Measurements from ENCODE around the gene JARID2. TPM values are rescaled to one million over a fixed set of nuclear protein-coding genes. Genes with fewer than 3 reads are reported as not detected.
A peak's percentile ranks its signal among the peaks of the same experiment; 100 is the strongest.

Gene JARID2
- total and polyA plus RNA-seq, 10 of the 15 experiments (the other 5 are each of a cell fraction or from before 2014, with no cell fraction given), result 4.2 to 21.6 (median 11.7) TPM

DNA sequence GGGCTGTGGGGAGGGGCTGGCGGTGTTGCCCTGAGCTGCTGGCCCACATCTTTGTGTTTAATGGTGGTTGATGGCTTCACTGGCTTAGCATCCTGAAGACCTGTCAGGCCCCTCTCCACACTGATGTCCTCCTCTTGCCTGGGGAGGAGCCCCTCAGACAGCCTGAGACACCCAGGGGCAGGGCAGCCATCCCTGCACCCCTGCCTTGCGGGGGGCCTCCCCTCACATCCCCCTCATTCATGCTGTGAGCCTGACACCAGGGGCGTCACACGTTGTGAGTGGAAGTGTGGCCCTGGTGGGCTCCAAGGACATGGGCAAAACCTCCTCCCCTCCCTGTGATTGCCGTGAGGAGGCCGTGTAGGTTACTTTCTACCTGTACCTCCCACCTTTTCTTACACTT lies 264.3 kb downstream of the JARID2 start:
- ChIA-PET RAD21 (ENCODE audit: unreplicated experiment) (no interaction called here), SMC1A (ENCODE audit: uncharacterized antibody, unreplicated experiment) (no interaction called here), POLR2A (no interaction called here), CTCF (no interaction called here)
- in situ Hi-C loops (cut with MboI), result no loop called here
- ATAC-seq (no peak), FAIRE-seq (no peak), DNase-seq (ENCODE audit: low read depth, low spot score) (no peak)
- Histone ChIP-seq H2AFZ (ENCODE audit: control insufficient read depth, low read depth, low read length) (no peak overlapping the region), H3K4me2 (ENCODE audit: control insufficient read depth, insufficient read depth) (no peak overlapping the region), H3K27ac (ENCODE audit: control insufficient read depth, insufficient read depth) (no peak overlapping the region), H3K4me3 (no peak overlapping the region), H3K9me3 (replicated peaks; ENCODE audit: control insufficient read depth, insufficient read depth, low read length) (no peaks in the 10 kb centered on the region), H3K27me3 (replicated peaks in 1 of 2; ENCODE audit: control insufficient read depth in 2 of 2, insufficient read depth in 2 of 2, low read length in 1 of 2) (no peaks in the 10 kb centered on the region), H4K20me1 (ENCODE audit: control insufficient read depth, insufficient read depth) (no peaks in the 10 kb centered on the region), H3K9ac (ENCODE audit: control insufficient read depth, insufficient read depth, low read length) (no peak overlapping the region), H3K36me3 (ENCODE audit: control insufficient read depth in 2 of 2, insufficient read depth in 2 of 2, low read length in 1 of 2) (peaks cover 31 to 48% of the 10 kb centered on the region in 2 experiments), H3K79me2 (ENCODE audit: control insufficient read depth, insufficient read depth, low read length) (no peaks in the 10 kb centered on the region), H3K4me1 (ENCODE audit: control insufficient read depth, insufficient read depth, low read length) (no peaks in the 10 kb centered on the region)
- BruUV-seq (replicated peaks), result no TSS peak
- intact Hi-C loops (cut with micrococcal nuclease; ENCODE audit: unreplicated experiment), result no loop called here
- TF ChIP-seq MTA2 (IDR thresholded peaks at IDR 0.05; ENCODE audit: low read depth) (no peak), POLR2A (IDR thresholded peaks at IDR 0.05; ENCODE audit: low read depth, low read length) (0 out of 2 replicates have a peak, but pooled peaks have one; percentile 15), PAX8 (IDR thresholded peaks at IDR 0.05) (no peak), ZNF207 (IDR thresholded peaks at IDR 0.05; ENCODE audit: borderline replicate concordance) (no peak)
- TF ChIP-seq, protein P1, sequence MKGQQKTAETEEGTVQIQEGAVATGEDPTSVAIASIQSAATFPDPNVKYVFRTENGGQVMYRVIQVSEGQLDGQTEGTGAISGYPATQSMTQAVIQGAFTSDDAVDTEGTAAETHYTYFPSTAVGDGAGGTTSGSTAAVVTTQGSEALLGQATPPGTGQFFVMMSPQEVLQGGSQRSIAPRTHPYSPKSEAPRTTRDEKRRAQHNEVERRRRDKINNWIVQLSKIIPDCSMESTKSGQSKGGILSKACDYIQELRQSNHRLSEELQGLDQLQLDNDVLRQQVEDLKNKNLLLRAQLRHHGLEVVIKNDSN (IDR thresholded peaks at IDR 0.05; ENCODE audit: borderline replicate concordance, extremely low read length, insufficient read depth, low read depth, low read length), result no peak
- 83% methylated on average over 6 of the region's 6 CpGs for WGBS (ENCODE audit: insufficient coverage, insufficient replicate concordance, low lambda C conversion rate, missing lambda C conversion rate)

GRCh38 chr6:15510536-15511247 lies 264.8 kb downstream of the JARID2 start:
- BruUV-seq (replicated peaks), result no TSS peak

More at GRCh38 chr6:15510536-15511247, 264.8 kb downstream of the JARID2 start:
- no peaks in the 10 kb centered on the region for H3K27me3 ChIP-seq (replicated peaks in 1 of 2; ENCODE audit: control insufficient read depth in 2 of 2, insufficient read depth in 2 of 2, low read length in 1 of 2)
- no peaks in the 10 kb centered on the region for H3K4me1 ChIP-seq (ENCODE audit: control insufficient read depth, insufficient read depth, low read length)
- ChIA-PET RAD21 (ENCODE audit: unreplicated experiment) (no interaction called here), POLR2A (no interaction called here), CTCF (no interaction called here), SMC1A (ENCODE audit: uncharacterized antibody, unreplicated experiment) (no interaction called here)
- FAIRE-seq, result no peak
- TF ChIP-seq MEF2A (IDR thresholded peaks at IDR 0.05; ENCODE audit: insufficient read depth, low read depth, low read length) (no peak), POLR2A (IDR thresholded peaks at IDR 0.05; ENCODE audit: low read depth, low read length) (0 out of 2 replicates have a peak, but pooled peaks have one; percentile 23)
- intact Hi-C loops (cut with micrococcal nuclease; ENCODE audit: unreplicated experiment), result no loop called here
- in situ Hi-C loops (cut with MboI), result no loop called here
- H3K4me2 ChIP-seq (ENCODE audit: control insufficient read depth, insufficient read depth), result no peak overlapping the region
- H3K4me3 ChIP-seq, result no peak overlapping the region
- 83% methylated on average over 16 of the region's 16 CpGs for WGBS (ENCODE audit: insufficient coverage, insufficient replicate concordance, low lambda C conversion rate, missing lambda C conversion rate)
- no peak for ATAC-seq
- no peak for DNase-seq (ENCODE audit: low read depth, low spot score)
- no peaks in the 10 kb centered on the region for H3K9me3 ChIP-seq (replicated peaks; ENCODE audit: control insufficient read depth, insufficient read depth, low read length)
- H3K27ac ChIP-seq (ENCODE audit: control insufficient read depth, insufficient read depth), result no peak overlapping the region
- no peaks in the 10 kb centered on the region for H3K79me2 ChIP-seq (ENCODE audit: control insufficient read depth, insufficient read depth, low read length)
- H4K20me1 ChIP-seq (ENCODE audit: control insufficient read depth, insufficient read depth), result no peaks in the 10 kb centered on the region
- no peak overlapping the region for H3K9ac ChIP-seq (ENCODE audit: control insufficient read depth, insufficient read depth, low read length)
- peaks cover 31 to 44% of the 10 kb centered on the region in 2 experiments for H3K36me3 ChIP-seq (ENCODE audit: control insufficient read depth in 2 of 2, insufficient read depth in 2 of 2, low read length in 1 of 2)
- H2AFZ ChIP-seq (ENCODE audit: control insufficient read depth, low read depth, low read length), result no peak overlapping the region
